Nephron progenitor cell (in vitro differentiated cells): ENCODE data around the gene DGKI.

Source experiments
- DNase-seq: peaks from one replicate; pipeline ENCODE4 v3.0.0; 2021
- H3K27ac Mint-ChIP-seq: 2 replicates; pipeline ENCODE4 v1.8.0; 2021; ENCODE audit warnings: mild to moderate bottlenecking, moderate library complexity, mixed read lengths
- H3K27me3 Mint-ChIP-seq: 2 replicates; pipeline ENCODE4 v1.8.0; 2021; ENCODE audit warnings: mild to moderate bottlenecking, low read depth, mixed read lengths; ENCODE audit not compliant: poor library complexity
- H3K36me3 Mint-ChIP-seq: 2 replicates; pipeline ENCODE4 v1.8.0; 2021; ENCODE audit warnings: low read depth, mixed read lengths
- H3K4me1 Mint-ChIP-seq: 2 replicates; pipeline ENCODE4 v1.8.0; 2021; ENCODE audit warnings: mixed read lengths
- H3K4me3 Mint-ChIP-seq: 2 replicates; pipeline ENCODE4 v1.8.0; 2021; ENCODE audit warnings: mild to moderate bottlenecking, moderate library complexity, mixed read lengths
- H3K9me3 Mint-ChIP-seq: 2 replicates; pipeline ENCODE4 v1.8.0; 2021; ENCODE audit warnings: mild to moderate bottlenecking, moderate library complexity, mixed read lengths
- CTCF ChIP-seq: fragments of 200-600 bp; sonication (generic); IDR thresholded peaks from 2 replicates; pipeline ENCODE4 v1.5.0; 2021; ENCODE audit warnings: antibody characterized with exemption

The DGKI gene

GRCh38 chr7:137674551-137675409 is 172.0 kb downstream of the DGKI start:
- no peaks in the 10 kb centered on the region for H3K4me1 Mint-ChIP-seq
- H3K27ac Mint-ChIP-seq = no peak overlapping the region
- no peak for DNase-seq
- H3K36me3 Mint-ChIP-seq = no peaks in the 10 kb centered on the region
- H3K9me3 Mint-ChIP-seq = no peaks in the 10 kb centered on the region
- peaks cover 22% of the 10 kb centered on the region for H3K27me3 Mint-ChIP-seq
- no peak for TF ChIP-seq CTCF
- H3K4me3 Mint-ChIP-seq = no peak overlapping the region

GRCh38 chr7:137674048-137674447 is 172.7 kb downstream of the DGKI start:
- no peaks in the 10 kb centered on the region for H3K4me1 Mint-ChIP-seq
- H3K36me3 Mint-ChIP-seq = no peaks in the 10 kb centered on the region
- H3K4me3 Mint-ChIP-seq = no peak overlapping the region
- no peaks in the 10 kb centered on the region for H3K9me3 Mint-ChIP-seq
- TF ChIP-seq CTCF = no peak
- DNase-seq = no peak
- peaks cover 22% of the 10 kb centered on the region for H3K27me3 Mint-ChIP-seq
- H3K27ac Mint-ChIP-seq = no peak overlapping the region

- TF ChIP-seq CTCF = no peak
- Mint-ChIP-seq H3K4me3 (no peak overlapping the region), H3K27ac (no peak overlapping the region), H3K9me3 (no peaks in the 10 kb centered on the region), H3K4me1 (no peaks in the 10 kb centered on the region), H3K27me3 (peaks cover 23% of the 10 kb centered on the region), H3K36me3 (no peaks in the 10 kb centered on the region)
- DNase-seq = no peak
These were observed 174.9 kb downstream of the DGKI start for GRCh38 chr7:137671920-137672319.

GRCh38 chr7:137670222-137671064 is 176.3 kb downstream of the DGKI start:
- no peaks in the 10 kb centered on the region for H3K36me3 Mint-ChIP-seq
- no peaks in the 10 kb centered on the region for H3K9me3 Mint-ChIP-seq
- no peak for DNase-seq
- H3K27me3 Mint-ChIP-seq = peaks cover 22% of the 10 kb centered on the region
- TF ChIP-seq CTCF = no peak
- H3K4me1 Mint-ChIP-seq = no peaks in the 10 kb centered on the region
- no peak overlapping the region for H3K27ac Mint-ChIP-seq
- H3K4me3 Mint-ChIP-seq = no peak overlapping the region

DNA sequence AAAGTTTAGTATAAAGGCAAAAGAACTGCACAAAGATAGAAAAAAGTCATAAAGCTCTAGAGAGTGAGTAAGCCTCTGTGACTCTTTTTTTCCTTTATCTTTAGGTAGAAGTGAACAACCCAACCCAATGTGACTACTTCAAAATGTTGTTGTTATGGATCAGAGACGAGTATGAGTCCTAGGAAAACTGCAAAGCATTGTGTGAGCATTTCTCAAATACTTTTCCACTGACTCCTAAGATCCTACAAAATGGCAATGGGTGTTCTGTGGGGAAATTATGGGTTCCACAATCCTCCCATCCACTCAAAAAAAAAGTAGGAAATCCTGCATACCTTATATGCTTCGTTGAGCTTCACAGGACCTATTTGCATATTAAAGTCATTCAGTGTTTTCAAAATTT is 177.1 kb downstream of the DGKI start:
- DNase-seq = no peak
- peaks cover 24% of the 10 kb centered on the region for H3K27me3 Mint-ChIP-seq
- H3K27ac Mint-ChIP-seq = no peak overlapping the region
- H3K4me3 Mint-ChIP-seq = no peak overlapping the region
- H3K9me3 Mint-ChIP-seq = no peaks in the 10 kb centered on the region
- H3K36me3 Mint-ChIP-seq = no peaks in the 10 kb centered on the region
- H3K4me1 Mint-ChIP-seq = no peaks in the 10 kb centered on the region
- no peak for TF ChIP-seq CTCF
